ENCODE data around the gene NPR2.

Gene NPR2

DNA sequence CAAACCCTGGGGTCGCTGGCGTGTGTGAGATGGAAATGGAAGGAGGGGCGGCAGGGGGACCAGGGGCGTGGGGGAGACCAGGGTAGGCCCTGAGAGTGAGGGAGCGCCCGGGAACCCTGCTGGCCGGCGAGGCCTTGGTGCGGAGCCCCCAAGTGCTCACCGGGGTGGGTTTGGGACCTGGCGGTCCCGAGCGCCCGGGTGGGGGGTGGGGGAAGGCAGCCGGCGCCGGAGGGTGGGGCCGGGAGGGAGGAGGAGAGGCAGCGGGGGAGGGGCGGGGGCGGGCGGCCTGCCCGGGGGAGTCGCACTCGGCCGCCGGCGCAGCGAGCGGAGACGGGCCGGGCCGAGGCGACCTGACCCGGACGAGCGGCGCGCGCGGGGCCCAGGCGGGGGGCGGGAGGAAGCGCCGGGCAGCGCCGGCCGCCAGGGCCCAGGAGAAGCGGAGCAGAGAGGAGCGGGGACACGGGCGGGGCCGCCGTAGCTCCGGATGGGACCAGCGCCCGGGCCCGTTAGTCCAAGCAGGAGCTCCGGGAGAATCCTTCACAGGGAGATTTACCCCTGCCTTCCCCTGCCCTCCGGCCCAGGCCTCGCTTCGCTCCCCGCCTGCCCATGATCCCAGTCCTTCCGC lies at the start of gene NPR2:
Gene NPR2, plus strand, starts transcription at position 295 of the 625 bp plus-strand sequence. CDS start 818 bp downstream, outside the sequence.
- no peak for DNase-seq
- peak within 1 kb of the TSS; percentile 62 for H3K4me3 ChIP-seq (ENCODE audit: low read depth, low read length)
- H3K27ac ChIP-seq: no peak within 1 kb of the TSS
- H3K36me3 ChIP-seq (replicated peaks): no peaks in the 10 kb centered on the region
- TF ChIP-seq, protein P1, sequence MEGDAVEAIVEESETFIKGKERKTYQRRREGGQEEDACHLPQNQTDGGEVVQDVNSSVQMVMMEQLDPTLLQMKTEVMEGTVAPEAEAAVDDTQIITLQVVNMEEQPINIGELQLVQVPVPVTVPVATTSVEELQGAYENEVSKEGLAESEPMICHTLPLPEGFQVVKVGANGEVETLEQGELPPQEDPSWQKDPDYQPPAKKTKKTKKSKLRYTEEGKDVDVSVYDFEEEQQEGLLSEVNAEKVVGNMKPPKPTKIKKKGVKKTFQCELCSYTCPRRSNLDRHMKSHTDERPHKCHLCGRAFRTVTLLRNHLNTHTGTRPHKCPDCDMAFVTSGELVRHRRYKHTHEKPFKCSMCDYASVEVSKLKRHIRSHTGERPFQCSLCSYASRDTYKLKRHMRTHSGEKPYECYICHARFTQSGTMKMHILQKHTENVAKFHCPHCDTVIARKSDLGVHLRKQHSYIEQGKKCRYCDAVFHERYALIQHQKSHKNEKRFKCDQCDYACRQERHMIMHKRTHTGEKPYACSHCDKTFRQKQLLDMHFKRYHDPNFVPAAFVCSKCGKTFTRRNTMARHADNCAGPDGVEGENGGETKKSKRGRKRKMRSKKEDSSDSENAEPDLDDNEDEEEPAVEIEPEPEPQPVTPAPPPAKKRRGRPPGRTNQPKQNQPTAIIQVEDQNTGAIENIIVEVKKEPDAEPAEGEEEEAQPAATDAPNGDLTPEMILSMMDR (IDR thresholded peaks at IDR 0.05; ENCODE audit: low read depth, low read length, missing control alignments): no peak
- in situ Hi-C loops (cut with HindIII; ENCODE audit: low pct_ligation_motif_present, low sequenced_read_pairs): no loop called here
- H3K27me3 ChIP-seq (replicated peaks): no peaks in the 10 kb centered on the region

DNA sequence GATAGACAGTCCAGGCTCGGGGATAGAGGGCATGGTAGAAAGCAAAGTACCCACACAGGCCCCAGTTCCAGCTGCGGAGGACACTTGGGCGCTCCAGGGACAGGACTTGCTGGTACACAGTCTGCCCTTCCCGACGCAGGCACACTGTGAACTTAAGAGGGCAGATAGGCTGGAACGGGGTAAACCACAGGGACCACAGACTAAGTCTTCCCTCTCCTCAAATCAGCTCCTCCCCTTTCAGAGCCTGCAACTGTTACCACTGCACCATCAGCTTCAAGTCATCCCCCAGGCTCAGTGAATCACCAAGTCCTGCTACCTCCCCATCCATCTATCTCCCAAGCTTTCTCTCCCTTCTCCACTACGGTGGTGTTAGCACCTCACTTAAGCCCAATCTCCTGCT lies 49.7 kb upstream of the NPR2 start:
- no peak overlapping the region for H3K27ac ChIP-seq
- DNase-seq: no peak
- TF ChIP-seq, protein P1 (IDR thresholded peaks at IDR 0.05; ENCODE audit: low read depth, low read length, missing control alignments): no peak
- H3K4me3 ChIP-seq (ENCODE audit: low read depth, low read length): no peak overlapping the region
- in situ Hi-C loops (cut with HindIII; ENCODE audit: low pct_ligation_motif_present, low sequenced_read_pairs): no loop called here
- peaks cover 65% of the 10 kb centered on the region for H3K36me3 ChIP-seq (replicated peaks)
- H3K27me3 ChIP-seq (replicated peaks): no peaks in the 10 kb centered on the region

DNA sequence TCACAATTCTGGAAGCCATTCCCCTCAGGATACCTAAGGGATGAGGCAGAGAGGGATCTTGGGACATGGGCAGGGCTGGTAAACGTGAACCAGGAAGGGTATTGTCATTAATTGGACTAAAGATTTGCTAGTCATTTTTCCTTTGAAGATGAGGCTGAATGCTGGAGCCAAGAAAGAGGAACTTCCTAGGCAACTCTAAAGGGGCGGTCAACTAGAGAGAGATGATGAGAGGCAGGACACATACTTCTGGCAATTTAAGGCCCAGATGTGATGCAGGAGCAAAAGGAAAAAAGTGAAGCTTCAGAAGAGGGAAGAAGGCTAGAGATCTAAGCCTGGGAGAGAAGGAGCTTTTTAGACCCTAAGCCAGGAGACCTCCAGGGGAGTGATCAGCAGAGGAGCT lies 47.9 kb upstream of the NPR2 start:
- Histone ChIP-seq H3K27me3 (replicated peaks) (no peaks in the 10 kb centered on the region), H3K36me3 (replicated peaks) (peaks cover 48% of the 10 kb centered on the region), H3K27ac (no peak overlapping the region), H3K4me3 (ENCODE audit: low read depth, low read length) (no peak overlapping the region)
- no peak for DNase-seq
- TF ChIP-seq, protein P1 (IDR thresholded peaks at IDR 0.05; ENCODE audit: low read depth, low read length, missing control alignments): no peak
- in situ Hi-C loops (cut with HindIII; ENCODE audit: low pct_ligation_motif_present, low sequenced_read_pairs): no loop called here

DNA sequence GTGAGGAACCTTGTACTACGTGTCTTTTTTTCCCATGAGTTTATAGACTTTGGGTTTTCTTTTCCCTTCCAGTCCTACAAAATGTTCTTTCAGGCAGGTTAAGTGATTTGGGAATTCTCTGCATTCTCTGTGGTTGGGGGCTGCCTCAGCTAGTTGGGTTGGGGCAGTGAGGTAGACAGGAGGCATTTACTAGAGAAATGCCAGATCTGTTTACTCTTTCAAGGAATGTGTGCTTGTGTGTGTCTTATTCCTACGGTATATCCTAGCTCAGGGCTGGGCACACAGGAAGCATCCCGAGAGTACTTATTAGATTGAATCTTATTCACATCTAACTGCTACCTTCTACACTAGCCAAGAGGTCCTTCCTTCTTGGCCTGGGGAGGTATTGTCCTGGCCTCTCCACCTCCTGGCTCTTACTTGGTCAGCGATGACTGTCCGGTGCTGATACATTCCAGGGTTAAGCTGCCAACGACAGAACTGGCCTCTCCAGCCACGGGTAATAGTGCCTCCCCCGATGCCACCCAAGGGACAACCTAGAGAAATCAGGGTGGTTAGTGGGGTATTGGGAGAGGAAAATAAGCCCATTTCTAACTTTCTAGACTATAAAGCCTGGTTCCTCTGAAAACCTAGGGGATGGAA lies 47.4 kb upstream of the NPR2 start:
- Histone ChIP-seq H3K4me3 (ENCODE audit: low read depth, low read length) (no peak overlapping the region), H3K27me3 (replicated peaks) (no peaks in the 10 kb centered on the region), H3K27ac (no peak overlapping the region), H3K36me3 (replicated peaks) (peaks cover 42% of the 10 kb centered on the region)
- TF ChIP-seq, protein P1 (IDR thresholded peaks at IDR 0.05; ENCODE audit: low read depth, low read length, missing control alignments): no peak
- no peak for DNase-seq
- in situ Hi-C loops (cut with HindIII; ENCODE audit: low pct_ligation_motif_present, low sequenced_read_pairs): no loop called here

DNA sequence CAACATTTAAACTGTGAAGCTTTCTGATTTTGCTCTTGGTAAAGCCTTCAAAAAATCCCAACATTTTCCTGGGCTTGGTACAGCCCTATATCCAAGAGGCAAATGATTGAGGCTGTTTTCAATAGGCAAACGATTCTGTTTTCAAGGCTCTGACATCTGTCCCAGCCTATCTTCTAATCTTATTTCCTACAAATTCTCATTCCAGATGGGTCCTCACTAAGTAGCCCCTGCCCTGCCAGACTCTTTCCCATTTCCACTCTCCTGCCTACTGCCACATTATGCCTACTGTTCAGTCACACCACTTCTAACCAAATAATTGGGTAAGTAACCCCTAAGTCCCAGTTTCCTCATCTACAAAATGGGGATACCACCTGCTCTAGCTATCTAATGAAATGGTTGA lies 45.8 kb upstream of the NPR2 start:
- in situ Hi-C loops (cut with HindIII; ENCODE audit: low pct_ligation_motif_present, low sequenced_read_pairs): no loop called here
- peaks cover 27% of the 10 kb centered on the region for H3K36me3 ChIP-seq (replicated peaks)
- no peak for DNase-seq
- no peak overlapping the region for H3K27ac ChIP-seq
- no peaks in the 10 kb centered on the region for H3K27me3 ChIP-seq (replicated peaks)
- TF ChIP-seq, protein P1 (IDR thresholded peaks at IDR 0.05; ENCODE audit: low read depth, low read length, missing control alignments): no peak
- no peak overlapping the region for H3K4me3 ChIP-seq (ENCODE audit: low read depth, low read length)
